ENCODE data around the gene AKR1D1.
"Not testable (repeated sequence)": the region's sequence is repeated elsewhere in the genome, so short reads cannot be mapped to it uniquely, and the experiment has no call there.

AKR1D1 gene

DNA sequence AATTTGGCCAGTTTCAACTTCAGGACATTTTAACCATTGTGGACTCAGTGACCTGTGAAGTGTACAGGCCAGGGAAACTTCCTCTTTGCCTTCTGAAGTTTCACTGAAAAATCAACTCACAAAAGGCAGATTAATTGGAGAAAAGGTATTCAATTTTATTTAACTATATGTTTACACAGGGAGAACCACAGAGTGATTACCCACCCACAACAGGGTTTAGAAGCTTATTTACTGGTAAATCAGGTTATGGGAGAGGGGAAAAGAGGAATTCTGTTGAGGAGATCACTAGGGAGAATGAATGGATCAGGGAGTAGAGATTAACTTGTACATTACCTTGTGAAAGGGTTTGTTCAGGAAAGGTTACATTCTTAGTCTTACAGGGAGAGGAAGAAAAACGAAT is 1.7 kb upstream of the AKR1D1 start:
- DNase-seq (ENCODE audit: low spot score), result no peak

DNA sequence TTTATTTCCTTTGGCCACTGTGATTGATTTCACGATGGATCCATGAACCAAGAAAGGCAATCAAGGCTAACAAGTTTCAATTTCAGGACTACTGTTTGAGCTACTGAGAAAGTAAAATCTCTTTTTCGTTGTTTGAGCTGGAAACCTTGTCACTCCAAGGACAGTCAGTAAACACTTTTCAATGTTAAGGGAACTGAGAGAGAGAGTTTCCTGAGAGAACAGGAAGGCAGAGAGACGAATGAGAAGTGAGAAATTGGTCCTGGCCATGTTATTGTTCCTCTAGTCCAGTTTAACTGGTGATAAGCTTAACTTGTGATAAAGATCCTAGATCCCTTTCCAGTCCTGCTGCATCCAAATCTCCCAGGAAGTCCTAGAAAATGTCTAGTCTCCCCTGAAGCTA is 909 bp upstream of the AKR1D1 start:
- DNase-seq (ENCODE audit: low spot score), result no peak

DNA sequence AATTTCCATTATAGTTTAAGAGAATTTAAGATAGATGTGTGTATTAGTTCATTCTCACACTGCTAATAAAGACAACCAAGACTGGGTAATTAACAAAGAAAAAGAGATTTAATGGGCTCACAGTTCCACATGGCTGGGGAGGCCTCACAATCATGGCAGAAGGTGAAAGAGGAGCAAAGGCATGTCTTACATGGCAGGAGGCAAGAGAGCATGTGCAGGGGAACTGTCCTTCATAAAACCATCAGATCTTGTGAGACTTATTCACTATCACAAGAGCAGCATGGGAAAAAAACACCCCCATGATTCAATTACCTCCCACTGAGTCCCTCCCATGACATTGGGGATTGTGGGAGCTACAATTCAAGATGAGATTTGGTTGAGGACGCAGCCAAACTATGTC is 473 bp upstream of the AKR1D1 start:
- DNase-seq (ENCODE audit: low spot score), result not testable (repeated sequence)

DNA sequence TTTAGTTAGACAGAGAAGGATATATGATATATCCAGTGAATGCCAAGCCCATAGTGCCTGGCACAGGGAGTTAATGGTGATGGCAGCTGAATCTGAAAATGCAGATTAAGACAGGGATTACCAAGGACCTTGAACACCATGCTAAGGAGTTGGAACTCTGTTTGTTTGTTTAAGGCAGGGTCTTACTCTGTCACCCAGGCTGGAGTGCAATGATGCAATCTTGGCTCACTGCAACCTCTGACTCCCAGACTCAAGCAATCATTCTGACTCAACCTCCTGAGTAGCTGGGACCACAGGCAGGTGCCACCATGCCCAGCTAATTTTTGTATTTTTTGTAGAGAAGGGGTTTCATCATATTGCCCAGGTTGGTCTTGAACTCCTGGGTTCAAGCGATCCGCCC is 1.6 kb downstream of the AKR1D1 start:
- no peak for DNase-seq (ENCODE audit: low spot score)

DNA sequence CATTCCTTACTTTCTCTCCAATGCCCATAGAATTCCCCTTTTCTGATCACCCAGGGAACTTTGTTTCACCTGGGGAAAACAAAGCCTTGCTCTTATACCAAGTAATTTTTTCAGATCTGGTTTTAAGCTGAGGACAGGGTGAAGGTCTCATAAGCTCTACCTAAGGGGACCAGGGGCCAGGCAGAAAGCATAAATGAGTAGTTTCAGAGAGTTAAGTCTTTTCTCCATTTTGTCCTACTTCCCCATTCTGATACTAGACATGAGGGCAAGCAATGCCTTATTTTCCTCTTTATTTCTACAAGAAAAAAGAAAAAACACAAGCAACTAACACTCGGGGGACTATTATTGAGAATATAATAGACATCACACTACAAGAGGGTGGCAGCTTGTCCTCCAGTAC is 2.9 kb downstream of the AKR1D1 start:
- no peak for DNase-seq (ENCODE audit: low spot score)

DNA sequence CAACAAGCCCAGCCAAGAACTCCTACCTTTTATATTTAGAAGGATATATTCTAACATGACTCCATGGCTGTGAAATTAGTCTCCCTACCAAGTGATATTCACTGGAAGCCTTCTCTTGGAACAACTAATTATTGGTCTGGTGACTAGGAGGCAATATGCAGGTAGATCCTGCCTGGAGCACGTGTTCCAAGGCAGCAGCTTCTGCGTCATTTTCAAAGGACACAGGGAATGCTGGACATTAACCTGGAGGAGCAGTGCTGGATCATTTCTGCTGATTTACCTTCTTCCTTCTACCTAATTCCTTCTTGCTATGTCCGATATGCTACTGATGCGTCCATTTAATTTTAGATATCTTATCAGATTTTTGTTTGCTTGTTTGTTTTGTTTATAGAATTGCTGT is 5.6 kb downstream of the AKR1D1 start:
- DNase-seq (ENCODE audit: low spot score), result no peak

DNA sequence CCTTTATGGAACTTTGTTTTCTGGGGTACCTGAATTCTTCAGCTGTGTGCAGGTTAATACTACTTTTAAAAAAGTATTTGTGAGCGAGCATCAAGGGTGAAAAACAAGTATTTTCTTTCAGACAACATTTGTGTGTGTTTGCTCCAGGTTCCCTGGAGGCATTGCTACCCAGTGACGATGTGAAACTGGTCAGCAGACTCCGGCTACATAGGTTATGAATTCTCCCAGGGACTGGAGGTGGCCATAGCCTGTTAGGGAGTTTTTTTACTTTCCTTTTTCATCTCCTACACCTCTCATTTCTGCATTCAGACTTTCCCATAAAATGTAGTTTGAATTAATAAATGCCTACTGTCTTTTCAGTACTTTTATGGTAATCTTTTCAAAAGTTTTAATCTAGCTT is 7.6 kb downstream of the AKR1D1 start:
- DNase-seq (ENCODE audit: low spot score), result no peak

DNA sequence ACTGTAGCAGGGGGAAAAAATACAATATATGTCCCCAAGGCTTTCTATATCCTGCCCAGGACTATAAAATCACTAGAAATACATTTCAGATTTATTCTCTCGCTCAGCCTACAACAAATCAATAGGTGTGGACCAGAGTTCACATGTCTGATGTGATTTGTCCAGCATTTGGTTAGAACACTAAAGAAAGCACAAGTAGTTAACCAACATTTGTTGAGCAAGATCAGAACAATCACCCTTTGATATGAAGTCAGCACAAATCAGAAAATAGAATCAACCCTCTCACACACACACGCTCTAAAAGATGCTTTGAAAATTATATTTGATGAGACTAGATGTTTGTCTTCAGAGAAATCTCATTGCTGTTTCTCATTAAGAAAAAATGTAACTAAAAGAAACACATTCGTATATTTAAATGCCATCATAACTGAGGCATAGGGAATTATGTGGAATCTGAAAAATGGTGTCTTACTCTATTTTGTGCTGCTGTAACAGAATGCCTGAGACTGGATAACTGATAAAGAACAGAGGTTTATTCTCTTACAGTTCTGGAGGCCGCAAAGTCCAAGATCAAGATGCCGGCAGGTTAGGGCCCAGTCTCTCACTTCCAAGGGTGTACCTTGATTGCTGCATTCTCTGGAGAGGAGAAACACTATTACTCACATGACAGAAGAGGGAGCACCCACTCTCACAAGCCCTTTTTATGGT is 10.5 kb downstream of the AKR1D1 start:
- DNase-seq (ENCODE audit: low spot score), result no peak

DNA sequence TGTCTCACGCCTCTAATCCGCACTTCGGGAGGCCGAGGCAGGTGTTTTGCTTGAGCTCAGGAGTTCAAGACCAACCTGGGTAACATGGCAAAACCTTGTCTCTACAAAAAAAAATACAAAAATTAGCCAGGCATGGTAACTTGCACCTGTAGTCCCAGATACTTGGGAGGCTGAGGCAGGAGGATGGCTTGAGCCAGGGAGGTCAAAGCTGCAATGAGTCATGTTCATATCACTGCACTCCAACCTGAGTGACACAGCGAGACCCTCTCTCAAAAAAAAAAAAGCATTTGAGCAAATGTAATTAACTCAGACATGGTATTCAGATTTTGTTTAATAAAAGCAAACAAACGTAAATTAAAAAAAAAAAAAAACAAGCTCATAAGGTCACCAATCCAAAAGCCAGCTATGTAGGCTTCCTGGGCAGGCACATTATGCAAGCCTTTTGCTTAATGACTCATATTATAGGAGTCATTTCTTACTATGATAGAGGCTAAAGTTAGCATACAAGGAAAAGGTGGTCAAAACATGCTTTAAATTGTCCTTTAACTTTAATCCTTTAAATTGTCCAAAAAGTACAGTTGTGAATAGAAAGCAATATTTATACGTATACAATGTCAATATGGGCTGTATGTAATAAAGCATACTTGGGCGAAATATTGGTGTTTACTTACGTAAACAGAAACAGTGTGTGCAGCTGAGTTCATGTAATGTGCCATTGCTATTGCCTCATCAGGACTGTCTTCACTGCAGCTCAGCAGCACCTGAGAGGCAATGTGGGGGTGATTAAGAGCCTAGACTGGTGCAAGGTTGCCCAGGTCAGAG is 13.0 kb downstream of the AKR1D1 start:
- DNase-seq (ENCODE audit: low spot score), result no peak

DNA sequence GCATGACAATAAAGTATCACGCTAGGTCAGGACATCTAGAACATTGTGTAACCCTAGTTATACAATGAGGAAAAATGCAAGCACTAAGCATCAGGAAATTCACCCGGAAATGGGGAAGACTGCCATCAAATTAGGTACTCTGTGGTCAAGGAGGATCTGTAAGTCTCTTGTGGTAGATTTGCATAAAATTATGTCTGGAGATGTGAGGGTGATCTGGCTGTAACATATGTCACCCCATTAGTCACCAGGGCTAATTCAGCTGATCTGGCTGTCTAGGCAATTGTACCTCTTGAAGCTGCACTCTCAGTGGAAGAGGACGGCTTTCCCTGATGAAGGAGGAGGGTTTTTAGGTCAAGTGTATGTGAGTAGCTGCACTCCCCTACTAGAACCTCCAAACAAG is 14.8 kb downstream of the AKR1D1 start:
- DNase-seq (ENCODE audit: low spot score), result no peak

DNA sequence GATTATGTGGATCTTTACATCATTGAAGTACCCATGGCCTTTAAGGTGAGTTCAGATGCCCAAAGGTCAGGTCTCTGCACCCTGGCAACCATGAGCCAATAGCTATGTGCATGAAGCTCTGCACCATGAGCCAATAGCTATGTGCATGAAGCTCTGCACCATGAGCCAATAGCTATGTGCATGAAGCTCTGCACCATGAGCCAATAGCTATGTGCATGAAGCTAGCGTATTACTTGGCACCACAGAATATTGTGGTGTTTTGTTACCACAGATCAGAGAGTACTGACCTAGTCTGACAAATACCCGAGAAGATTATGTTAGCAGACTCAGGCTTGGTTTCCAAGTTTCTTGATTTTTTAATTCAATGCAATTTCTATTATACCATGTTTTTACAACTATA is 15.6 kb downstream of the AKR1D1 start:
- not testable (repeated sequence) for DNase-seq (ENCODE audit: low spot score)

DNA sequence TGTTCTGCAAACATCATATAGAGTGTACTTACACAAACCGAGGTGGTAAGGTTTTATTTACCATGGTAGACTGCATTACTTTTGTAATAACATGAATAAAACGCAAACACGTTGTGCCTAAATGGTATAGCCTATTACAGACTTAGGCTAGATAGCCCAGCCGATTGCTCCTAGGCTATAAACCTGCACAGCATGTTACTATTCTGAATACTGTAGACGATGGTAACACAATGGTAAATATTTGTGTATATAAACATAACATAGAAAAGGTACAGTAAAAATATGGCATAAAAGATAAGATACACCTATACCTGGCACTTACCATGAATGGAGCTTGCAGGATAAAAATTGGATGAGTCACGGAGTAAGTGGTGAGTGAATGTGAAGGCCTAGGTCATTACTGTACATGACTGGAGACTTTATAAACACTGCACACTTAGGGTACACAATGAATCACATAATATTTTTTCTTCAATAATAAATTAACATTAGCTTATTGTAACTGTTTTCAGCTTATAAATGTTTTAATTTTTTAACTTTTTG is 16.3 kb downstream of the AKR1D1 start:
- DNase-seq (ENCODE audit: low spot score), result no peak

DNA sequence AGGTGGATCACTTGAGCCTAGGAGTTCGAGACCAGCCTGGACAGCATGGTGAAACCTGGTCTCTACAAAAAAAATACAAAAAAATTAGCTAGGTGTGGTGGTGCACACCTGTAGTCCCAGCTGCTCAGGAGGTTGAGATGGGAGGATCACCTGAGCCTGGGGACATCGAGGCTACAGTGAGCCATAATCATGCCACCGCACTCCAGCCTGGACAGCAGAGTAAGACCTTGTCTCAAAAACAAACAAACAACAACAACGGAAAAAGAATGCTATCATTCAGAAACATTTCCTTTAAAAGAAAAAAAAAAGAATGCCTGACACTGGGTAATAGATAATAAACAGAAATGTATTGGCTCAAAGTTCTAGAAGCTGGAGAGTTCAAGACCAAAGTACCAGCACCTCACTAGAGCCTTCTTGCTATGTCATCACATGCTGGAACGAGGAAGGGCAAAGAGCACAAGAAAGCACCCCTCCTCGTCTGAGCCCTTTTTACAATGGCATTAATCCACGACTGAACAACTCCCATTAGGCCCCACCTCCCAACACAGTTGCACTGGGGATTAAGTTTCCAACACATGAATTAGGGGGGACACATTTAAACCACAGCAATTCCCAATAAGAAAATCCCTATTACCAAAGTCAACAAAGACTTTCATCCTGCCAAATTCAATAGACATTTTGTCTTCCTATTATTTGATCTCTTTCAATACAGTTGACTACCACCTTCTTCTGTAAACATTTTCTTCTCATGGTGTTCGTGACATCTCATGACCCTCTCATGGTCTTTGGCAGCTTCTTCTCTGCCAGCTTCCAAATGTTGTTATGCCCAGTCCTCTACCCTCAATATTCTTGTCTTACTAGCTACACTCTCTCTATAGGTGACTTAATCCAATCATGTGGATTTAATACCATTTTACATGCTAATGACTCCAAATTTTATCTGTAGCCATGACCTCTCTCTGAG is 20.0 kb downstream of the AKR1D1 start:
- DNase-seq (ENCODE audit: low spot score), result no peak

DNA sequence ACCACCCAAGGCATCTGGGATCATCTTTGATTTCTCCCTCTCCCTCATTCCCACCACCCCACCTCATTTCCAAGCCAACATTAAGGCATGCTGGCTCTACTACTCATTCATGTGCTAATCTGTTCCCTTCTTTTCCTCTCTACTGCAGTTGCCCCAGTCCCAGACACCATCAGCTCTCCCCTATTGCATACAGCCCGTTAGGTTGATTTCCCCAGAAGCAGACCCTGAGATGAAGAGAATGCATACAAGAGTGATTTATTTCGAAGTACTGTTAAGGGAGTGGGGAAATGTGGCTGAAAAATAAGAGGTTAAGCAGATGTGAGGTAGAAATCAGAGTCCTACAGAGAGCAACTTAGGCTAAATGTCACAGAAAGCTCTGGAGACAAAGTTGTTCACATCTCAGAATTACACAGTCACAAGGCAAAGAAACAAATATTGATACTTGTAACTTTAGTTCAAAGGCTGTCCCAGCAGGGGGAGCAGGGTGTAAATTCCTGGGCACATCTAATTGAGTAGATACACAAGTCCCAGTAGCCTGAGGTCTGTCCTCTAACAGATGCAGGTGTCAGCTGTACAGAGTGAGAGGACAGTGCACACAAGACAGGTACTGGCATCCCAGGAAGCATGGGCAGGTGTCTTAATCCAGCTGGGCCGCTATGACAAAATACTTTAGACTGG is 20.9 kb downstream of the AKR1D1 start:
- DNase-seq (ENCODE audit: low spot score), result peak; percentile 58

DNA sequence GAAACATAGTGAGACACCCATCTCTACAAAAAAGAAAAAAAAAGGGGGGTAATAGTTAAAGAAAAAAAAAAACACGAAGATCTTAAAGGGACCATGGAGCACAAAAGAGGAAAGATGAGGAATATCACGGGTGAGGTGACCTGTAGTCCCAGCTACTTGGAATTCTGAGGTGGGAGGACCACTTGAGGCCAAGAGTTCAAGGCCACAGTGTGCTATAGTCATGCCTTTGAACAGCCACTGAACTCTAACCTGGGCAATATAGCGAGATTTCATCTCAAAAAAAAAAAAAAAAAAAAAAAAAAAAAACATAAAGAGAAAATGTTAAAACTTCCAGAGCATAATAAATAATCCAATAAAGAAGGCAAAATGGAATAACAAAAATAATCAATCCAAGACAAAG is 23.6 kb downstream of the AKR1D1 start:
- no peak for DNase-seq (ENCODE audit: low spot score)

DNA sequence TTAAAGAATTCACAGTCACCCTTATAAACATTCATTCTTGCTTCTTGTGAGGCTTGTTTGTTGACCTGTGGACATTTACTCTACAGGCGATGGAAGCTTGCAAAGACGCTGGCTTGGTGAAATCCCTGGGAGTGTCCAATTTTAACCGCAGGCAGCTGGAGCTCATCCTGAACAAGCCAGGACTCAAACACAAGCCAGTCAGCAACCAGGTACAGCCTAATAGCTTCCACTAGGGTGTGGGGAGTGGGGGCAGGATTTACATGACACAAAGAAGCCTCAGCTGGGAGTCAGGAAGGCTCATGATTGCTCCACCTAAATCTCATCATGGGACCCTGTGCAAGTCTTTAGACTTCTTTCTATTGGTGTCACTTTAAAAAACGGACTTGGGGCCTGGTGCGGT is 29.0 kb downstream of the AKR1D1 start:
- DNase-seq (ENCODE audit: low spot score), result no peak

DNA sequence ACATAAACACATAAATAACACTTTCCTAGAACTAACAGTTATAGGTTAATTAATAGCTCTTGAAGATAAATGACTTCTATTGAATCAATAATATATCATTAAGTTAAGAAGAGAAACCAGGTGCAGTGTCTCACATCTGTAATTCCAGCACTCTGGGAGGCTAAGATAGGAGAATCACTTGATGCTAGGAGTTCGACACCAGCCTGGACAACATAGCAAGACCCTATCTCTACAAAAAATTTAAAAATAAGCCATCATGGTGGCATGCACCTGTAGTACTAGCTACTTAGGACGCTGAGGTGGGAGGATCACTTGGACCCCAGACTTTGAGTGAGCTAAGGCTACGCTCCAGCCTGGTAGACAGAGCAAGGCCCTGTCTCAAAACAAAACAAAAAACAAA is 38.8 kb downstream of the AKR1D1 start:
- DNase-seq (ENCODE audit: low spot score), result no peak

DNA sequence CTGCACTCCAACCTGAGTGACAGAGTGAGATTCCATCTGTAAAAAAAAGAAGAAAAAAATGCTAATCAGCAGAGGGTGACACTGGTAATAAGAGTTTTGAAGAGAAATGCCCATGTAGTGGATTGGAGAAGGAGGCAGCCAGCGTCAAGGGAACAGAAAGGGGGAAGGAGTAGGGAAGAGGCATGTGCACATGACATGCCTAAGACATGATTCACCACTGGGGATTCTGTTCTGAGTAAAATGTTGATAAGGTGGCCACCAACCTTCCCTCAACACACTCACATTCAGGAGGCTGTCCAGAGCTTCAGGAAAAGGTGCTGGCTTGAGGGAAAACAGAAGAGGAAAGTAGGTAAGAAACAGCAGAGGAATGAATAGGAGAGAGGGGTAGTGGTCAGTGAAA is 39.9 kb downstream of the AKR1D1 start:
- DNase-seq (ENCODE audit: low spot score), result no peak

DNA sequence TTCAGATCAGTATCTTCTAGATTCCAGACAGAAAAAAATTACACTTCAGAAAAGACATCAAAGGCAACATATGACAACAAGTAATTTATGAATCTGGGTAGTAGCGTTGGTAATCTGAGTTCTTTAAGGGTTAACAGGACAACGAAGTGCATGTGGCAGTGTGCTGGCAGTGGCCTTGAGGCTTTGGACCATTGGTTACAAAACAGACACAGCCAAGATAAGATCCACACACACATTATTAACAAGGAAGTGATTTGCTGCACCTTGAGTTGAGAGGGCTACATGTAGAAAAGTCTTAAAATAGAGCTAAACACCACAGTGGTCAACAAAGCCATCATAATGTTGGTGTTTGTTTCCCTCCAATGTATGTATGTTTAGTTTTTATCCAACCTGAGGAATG is 40.6 kb downstream of the AKR1D1 start:
- no peak for DNase-seq (ENCODE audit: low spot score)

DNA sequence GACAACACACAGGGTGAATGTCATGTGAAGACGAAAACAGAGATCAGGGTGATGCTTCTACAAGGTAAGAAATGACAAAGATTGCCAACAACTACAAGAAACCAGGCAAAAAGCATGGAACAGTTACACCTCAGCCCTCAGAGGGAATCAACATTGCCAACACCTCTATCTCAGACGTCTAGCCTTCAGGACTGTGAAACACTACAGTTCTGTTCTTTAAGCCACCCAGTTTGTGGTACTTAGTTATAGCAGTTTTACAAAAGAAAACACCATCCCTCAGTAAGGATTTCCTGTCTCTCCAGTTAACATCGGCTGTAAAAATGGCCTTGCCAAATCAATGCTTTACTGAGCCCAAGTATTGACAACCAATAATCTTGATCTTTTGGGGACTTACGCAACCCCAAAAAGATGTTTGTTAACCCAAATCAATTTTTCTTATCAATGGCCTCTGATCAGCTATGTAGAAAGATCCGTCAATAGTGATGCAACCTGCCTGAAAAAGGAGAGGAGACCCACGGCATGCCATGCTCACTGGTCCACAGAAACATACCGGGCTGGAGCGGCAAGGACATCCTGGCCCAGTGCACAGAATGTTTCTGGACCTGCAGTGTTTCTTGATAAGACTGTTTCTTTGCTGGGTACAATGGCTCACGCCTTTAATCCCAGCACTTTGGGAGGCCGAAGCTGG is 44.0 kb downstream of the AKR1D1 start:
- no peak for DNase-seq (ENCODE audit: low spot score)

DNA sequence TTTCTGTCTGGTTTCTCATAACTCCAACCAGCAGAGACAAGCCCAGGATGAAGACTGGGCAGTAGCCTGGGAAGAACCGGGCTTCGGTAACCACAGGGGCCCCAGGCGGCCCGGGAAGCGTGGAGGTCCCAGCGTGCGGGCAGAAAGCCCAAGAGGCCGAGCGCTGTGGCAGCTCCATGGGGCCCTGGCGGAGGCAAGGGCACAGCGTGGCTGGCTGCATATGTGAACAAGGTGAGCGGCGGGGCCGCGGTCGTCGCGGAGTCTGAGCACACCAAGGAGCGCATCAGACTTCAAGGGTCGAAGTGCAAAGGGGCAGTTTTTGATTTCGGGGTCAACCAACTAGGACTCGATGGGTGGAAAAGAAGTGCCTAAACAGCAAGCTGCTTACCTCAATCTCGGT is 45.9 kb downstream of the AKR1D1 start:
- no peak for DNase-seq (ENCODE audit: low spot score)

All from NAMALWA (cell line).